UCSD-AML1 (cell line): ENCODE results near the gene NAPB.
"Not testable (repeated sequence)": the region's sequence is repeated elsewhere in the genome, so short reads cannot be mapped to it uniquely, and the experiment has no call there.

ENCODE experiments used
- DNase-seq: peaks from one replicate; lab custom pipeline; 2025; ENCODE audit not compliant: unreplicated experiment; lab: John Stamatoyannopoulos, UW

The NAPB gene

GRCh38 chr20:23349338-23350195 is 71.7 kb downstream of the NAPB start:
- peak; percentile 92 for DNase-seq

GRCh38 chr20:23348510-23348909 is 72.8 kb downstream of the NAPB start:
- DNase-seq = not testable (repeated sequence)

- no peak for DNase-seq
These were observed 73.5 kb downstream of the NAPB start for GRCh38 chr20:23347791-23348190.

GRCh38 chr20:23346002-23346401 is 75.3 kb downstream of the NAPB start:
- no peak for DNase-seq

GRCh38 chr20:23344336-23344735 is 77.0 kb downstream of the NAPB start:
- DNase-seq = no peak

- DNase-seq = no peak
These were observed 77.7 kb downstream of the NAPB start for GRCh38 chr20:23343590-23343989.

GRCh38 chr20:23341073-23341472 is 80.2 kb downstream of the NAPB start:
- DNase-seq = no peak

GRCh38 chr20:23340524-23340923 is 80.8 kb downstream of the NAPB start:
- peak; percentile 32 for DNase-seq

- DNase-seq = no peak
These were observed 81.3 kb downstream of the NAPB start for GRCh38 chr20:23339986-23340385.

GRCh38 chr20:23337312-23337711 is 84.0 kb downstream of the NAPB start:
- no peak for DNase-seq

GRCh38 chr20:23336476-23336875 is 84.8 kb downstream of the NAPB start:
- no peak for DNase-seq

GRCh38 chr20:23335521-23335920 is 85.8 kb downstream of the NAPB start:
- DNase-seq = no peak

GRCh38 chr20:23334111-23334510 is 87.2 kb downstream of the NAPB start:
- no peak for DNase-seq

GRCh38 chr20:23332467-23332866 is 88.8 kb downstream of the NAPB start:
- no peak for DNase-seq

- DNase-seq = no peak
These were observed 89.6 kb downstream of the NAPB start for GRCh38 chr20:23331450-23332350.

- DNase-seq = no peak
These were observed 93.5 kb downstream of the NAPB start for GRCh38 chr20:23327617-23328333.

GRCh38 chr20:23326774-23327173 is 94.5 kb downstream of the NAPB start:
- DNase-seq = no peak

GRCh38 chr20:23325107-23325506 is 96.2 kb downstream of the NAPB start:
- DNase-seq = no peak
